GM23338 (cell line): ENCODE data around the gene SYK. TPM values are rescaled to one million over a fixed set of nuclear protein-coding genes. Genes with fewer than 3 reads are reported as not detected.

Source experiments
- EZH2 ChIP-seq: fragments of 200-600 bp; sonication (generic); IDR thresholded peaks from one replicate; pipeline ENCODE4 v1.8.0; 2017; ENCODE audit warnings: antibody characterized with exemption, mild to moderate bottlenecking, low read depth; ENCODE audit not compliant: unreplicated experiment
- JUNB ChIP-seq: IDR thresholded peaks from one replicate; pipeline ENCODE4 v1.6.1; 2016; ENCODE audit warnings: antibody characterized with exemption; ENCODE audit not compliant: unreplicated experiment
- NANOG ChIP-seq: IDR thresholded peaks from 2 replicates; pipeline ENCODE4 v1.6.1; 2016; ENCODE audit warnings: antibody characterized with exemption, borderline replicate concordance
- POLR2AphosphoS5 ChIP-seq: IDR thresholded peaks from 2 replicates; pipeline ENCODE4 v1.6.1; 2016; ENCODE audit warnings: antibody characterized with exemption, low read depth
- ZNF114 ChIP-seq: fragments of 250-450 bp; sonication (Bioruptor Pico); IDR thresholded peaks from 2 replicates; pipeline ENCODE4 v1.5.0; 2020; ENCODE audit warnings: mild to moderate bottlenecking, moderate library complexity
- polyA plus RNA-seq: library from polyadenylated mRNA; unstranded; fragments of >200 nt; fragmentation: Nextera tagmentation; extraction: Ambion mirVana; gene quantifications from 2 replicates; pipeline ENCODE4 v1.2.1, GENCODE V29; 2016
- total RNA-seq: library from RNA; depleted of rRNA; stranded (reverse); fragments of >200 nt; shearing (Covaris generic); gene quantifications from 2 replicates; pipeline ENCODE4 v1.2.3, GENCODE V29; 2014
- TF ChIP-seq, protein P1 (sequence below): fragments of 250-450 bp; sonication (Bioruptor Pico); IDR thresholded peaks from 2 replicates; pipeline ENCODE4 v1.5.0; 2020; ENCODE audit warnings: mild to moderate bottlenecking, moderate library complexity
- TF ChIP-seq, protein P2 (sequence below): IDR thresholded peaks from one replicate; pipeline ENCODE4 v1.6.1; 2018; ENCODE audit warnings: antibody characterized with exemption; ENCODE audit not compliant: unreplicated experiment

The SYK gene
- total and polyA plus RNA-seq, 2 experiments from 2014 or later = 1.5 to 5.8 TPM

DNA sequence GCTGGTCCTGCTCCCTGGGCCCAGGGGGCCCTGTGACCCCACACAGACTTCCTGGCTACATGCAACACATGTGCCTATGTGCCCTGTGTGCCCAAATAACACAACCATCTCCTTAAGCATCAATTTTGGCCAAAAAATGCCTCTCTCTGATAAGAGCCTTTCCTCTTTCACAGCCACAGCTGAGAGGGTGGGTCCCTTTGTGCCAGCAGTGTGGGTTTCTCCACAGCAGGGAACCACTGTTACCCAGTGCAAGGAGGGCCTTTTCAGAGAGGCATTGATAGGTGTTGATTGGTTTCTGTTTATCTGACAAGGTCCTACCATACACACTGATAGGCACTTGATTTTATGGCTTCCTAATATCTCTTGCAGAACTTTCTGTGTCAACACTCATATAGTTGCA lies 42.7 kb downstream of the SYK start (continued):
- TF ChIP-seq, protein P1, sequence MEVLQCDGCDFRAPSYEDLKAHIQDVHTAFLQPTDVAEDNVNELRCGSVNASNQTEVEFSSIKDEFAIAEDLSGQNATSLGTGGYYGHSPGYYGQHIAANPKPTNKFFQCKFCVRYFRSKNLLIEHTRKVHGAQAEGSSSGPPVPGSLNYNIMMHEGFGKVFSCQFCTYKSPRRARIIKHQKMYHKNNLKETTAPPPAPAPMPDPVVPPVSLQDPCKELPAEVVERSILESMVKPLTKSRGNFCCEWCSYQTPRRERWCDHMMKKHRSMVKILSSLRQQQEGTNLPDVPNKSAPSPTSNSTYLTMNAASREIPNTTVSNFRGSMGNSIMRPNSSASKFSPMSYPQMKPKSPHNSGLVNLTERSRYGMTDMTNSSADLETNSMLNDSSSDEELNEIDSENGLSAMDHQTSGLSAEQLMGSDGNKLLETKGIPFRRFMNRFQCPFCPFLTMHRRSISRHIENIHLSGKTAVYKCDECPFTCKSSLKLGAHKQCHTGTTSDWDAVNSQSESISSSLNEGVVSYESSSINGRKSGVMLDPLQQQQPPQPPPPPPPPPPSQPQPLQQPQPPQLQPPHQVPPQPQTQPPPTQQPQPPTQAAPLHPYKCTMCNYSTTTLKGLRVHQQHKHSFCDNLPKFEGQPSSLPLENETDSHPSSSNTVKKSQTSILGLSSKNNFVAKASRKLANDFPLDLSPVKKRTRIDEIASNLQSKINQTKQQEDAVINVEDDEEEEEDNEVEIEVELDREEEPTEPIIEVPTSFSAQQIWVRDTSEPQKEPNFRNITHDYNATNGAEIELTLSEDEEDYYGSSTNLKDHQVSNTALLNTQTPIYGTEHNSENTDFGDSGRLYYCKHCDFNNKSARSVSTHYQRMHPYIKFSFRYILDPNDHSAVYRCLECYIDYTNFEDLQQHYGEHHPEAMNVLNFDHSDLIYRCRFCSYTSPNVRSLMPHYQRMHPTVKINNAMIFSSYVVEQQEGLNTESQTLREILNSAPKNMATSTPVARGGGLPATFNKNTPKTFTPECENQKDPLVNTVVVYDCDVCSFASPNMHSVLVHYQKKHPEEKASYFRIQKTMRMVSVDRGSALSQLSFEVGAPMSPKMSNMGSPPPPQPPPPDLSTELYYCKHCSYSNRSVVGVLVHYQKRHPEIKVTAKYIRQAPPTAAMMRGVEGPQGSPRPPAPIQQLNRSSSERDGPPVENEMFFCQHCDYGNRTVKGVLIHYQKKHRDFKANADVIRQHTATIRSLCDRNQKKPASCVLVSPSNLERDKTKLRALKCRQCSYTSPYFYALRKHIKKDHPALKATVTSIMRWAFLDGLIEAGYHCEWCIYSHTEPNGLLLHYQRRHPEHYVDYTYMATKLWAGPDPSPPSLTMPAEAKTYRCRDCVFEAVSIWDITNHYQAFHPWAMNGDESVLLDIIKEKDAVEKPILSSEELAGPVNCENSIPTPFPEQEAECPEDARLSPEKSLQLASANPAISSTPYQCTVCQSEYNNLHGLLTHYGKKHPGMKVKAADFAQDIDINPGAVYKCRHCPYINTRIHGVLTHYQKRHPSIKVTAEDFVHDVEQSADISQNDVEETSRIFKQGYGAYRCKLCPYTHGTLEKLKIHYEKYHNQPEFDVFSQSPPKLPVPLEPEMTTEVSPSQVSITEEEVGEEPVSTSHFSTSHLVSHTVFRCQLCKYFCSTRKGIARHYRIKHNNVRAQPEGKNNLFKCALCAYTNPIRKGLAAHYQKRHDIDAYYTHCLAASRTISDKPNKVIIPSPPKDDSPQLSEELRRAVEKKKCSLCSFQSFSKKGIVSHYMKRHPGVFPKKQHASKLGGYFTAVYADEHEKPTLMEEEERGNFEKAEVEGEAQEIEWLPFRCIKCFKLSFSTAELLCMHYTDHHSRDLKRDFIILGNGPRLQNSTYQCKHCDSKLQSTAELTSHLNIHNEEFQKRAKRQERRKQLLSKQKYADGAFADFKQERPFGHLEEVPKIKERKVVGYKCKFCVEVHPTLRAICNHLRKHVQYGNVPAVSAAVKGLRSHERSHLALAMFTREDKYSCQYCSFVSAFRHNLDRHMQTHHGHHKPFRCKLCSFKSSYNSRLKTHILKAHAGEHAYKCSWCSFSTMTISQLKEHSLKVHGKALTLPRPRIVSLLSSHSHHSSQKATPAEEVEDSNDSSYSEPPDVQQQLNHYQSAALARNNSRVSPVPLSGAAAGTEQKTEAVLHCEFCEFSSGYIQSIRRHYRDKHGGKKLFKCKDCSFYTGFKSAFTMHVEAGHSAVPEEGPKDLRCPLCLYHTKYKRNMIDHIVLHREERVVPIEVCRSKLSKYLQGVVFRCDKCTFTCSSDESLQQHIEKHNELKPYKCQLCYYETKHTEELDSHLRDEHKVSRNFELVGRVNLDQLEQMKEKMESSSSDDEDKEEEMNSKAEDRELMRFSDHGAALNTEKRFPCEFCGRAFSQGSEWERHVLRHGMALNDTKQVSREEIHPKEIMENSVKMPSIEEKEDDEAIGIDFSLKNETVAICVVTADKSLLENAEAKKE (CRISPR knock-in tag) = no peak
- TF ChIP-seq ZNF114 (CRISPR knock-in tag) = no peak
- TF ChIP-seq EZH2 = no peak
- TF ChIP-seq NANOG = no peak
- TF ChIP-seq, protein P2, sequence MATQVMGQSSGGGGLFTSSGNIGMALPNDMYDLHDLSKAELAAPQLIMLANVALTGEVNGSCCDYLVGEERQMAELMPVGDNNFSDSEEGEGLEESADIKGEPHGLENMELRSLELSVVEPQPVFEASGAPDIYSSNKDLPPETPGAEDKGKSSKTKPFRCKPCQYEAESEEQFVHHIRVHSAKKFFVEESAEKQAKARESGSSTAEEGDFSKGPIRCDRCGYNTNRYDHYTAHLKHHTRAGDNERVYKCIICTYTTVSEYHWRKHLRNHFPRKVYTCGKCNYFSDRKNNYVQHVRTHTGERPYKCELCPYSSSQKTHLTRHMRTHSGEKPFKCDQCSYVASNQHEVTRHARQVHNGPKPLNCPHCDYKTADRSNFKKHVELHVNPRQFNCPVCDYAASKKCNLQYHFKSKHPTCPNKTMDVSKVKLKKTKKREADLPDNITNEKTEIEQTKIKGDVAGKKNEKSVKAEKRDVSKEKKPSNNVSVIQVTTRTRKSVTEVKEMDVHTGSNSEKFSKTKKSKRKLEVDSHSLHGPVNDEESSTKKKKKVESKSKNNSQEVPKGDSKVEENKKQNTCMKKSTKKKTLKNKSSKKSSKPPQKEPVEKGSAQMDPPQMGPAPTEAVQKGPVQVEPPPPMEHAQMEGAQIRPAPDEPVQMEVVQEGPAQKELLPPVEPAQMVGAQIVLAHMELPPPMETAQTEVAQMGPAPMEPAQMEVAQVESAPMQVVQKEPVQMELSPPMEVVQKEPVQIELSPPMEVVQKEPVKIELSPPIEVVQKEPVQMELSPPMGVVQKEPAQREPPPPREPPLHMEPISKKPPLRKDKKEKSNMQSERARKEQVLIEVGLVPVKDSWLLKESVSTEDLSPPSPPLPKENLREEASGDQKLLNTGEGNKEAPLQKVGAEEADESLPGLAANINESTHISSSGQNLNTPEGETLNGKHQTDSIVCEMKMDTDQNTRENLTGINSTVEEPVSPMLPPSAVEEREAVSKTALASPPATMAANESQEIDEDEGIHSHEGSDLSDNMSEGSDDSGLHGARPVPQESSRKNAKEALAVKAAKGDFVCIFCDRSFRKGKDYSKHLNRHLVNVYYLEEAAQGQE = no peak
- no peak for TF ChIP-seq POLR2AphosphoS5
- no peak for TF ChIP-seq JUNB
